IPS-NIHi11 (cell line): ENCODE results near the gene DNAJC15.

ENCODE experiments used
- DNase-seq: peaks from one replicate; pipeline ENCODE4 v3.0.0; 2012; ENCODE audit warnings: mixed read lengths, low spot score

DNAJC15 gene

DNA sequence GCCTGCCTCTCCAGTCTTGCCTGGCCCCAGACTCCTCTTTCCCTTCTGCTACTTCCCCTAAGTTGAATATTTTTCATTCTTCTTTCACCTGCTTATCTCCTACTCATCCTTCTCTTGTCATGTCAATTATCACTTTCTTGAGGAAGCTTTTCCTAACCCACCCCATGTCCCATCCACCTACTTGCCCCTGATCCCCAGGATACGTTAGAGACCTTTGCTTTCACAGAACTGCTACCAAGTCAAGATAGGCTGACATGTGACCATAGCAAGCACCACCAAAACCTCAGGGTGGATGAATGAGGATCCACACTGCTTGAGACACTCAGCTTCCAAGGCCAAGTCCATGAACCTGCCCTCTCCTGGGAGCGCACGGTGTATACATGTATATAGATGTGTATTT, 131.5 kb downstream of the DNAJC15 start:
- DNase-seq, result no peak

DNA sequence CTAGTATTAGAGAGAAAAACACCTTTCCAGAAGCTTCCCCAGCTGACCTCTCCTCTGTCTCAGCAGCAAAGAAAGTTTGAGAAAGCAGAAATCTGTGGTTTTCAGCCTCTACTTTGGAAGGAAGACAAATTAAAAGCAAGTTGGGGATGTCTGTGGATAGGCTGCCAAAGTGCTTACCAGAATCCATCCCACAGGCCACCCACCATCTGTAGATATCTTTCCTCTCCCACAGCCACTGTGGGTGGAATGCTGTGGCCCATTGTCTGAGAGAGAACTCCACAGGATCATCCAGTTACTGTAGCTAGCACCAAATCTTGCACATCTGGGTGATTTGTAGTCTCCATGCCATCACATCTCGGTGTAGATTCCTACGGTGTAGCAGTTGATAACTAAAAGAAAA, 133.5 kb downstream of the DNAJC15 start:
- no peak for DNase-seq

- no peak for DNase-seq
Observed at GRCh38 chr13:43157796-43158195, 134.4 kb downstream of the DNAJC15 start.

GRCh38 chr13:43158516-43158915, 135.1 kb downstream of the DNAJC15 start:
- no peak for DNase-seq

DNA sequence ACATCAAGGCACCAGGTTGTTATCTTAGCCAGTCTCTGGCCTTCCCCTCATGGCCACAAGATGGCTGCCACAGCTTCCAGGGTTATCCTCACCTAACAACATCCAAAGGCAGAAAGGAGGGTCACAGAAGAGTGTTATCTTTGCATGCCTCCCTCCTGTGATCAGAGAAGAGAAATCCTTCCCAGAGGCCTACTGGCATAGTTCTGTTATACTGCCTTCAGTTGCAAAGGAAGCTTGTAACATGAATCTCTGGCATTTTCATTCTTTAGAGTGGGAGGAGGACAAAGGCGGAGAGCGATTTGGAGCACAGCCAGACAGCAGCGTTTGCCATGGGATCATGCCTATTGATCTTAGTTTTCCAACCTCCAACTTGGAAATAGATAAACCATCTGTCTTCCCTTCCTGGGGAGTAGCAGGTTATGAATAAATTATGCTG, 135.7 kb downstream of the DNAJC15 start:
- DNase-seq, result peak; percentile 68
